ENCODE data around the gene TMEM61. TPM values are rescaled to one million over a fixed set of nuclear protein-coding genes. Genes with fewer than 3 reads are reported as not detected.
A peak's percentile ranks its signal among the peaks of the same experiment; 100 is the strongest.

Gene TMEM61
- polyA plus RNA-seq, 1 of the 3 experiments (the other 2 are of a cell fraction) = not detected

GRCh38 chr1:54987919-54988705 is 7.7 kb downstream of the TMEM61 start:
- H3K36me3 ChIP-seq (replicated peaks in 1 of 2; ENCODE audit: control insufficient read depth in 1 of 2, insufficient read depth in 2 of 2, low read length in 1 of 2) = no peaks in the 10 kb centered on the region
- peaks cover 0 to 11% of the 10 kb centered on the region in 2 experiments; a peak in 1 of 4 replicates for H3K4me1 ChIP-seq (ENCODE audit: control insufficient read depth in 1 of 2, insufficient read depth in 2 of 2, low read depth in 1 of 2, low read length in 1 of 2)
- no peak overlapping the region for H3K4me2 ChIP-seq
- no peaks in the 10 kb centered on the region for H4K20me1 ChIP-seq (ENCODE audit: insufficient read depth)
- no peaks in the 10 kb centered on the region for H3K9me2 ChIP-seq
- H3K27ac ChIP-seq (ENCODE audit: low read depth in 2 of 2, low read length in 1 of 2) = no peak overlapping the region; a peak in 1 of 4 replicates
- H3K9ac ChIP-seq = no peak overlapping the region
- CTCF ChIA-PET = interaction anchor here (0.8 to 11.0 kb wide), 7 partner anchors 9 to 44 kb away, joined by 3 to 123 read pairs (median 6); partner anchors contain the start of gene BSND
- H3K27me3 ChIP-seq (ENCODE audit: insufficient read depth) = no peaks in the 10 kb centered on the region; the same call in 1 of the 2 replicates
- WGBS (ENCODE audit: low lambda C conversion rate) = 78% methylated on average over 3 of the region's 8 CpGs
- POLR2A ChIA-PET = interaction anchor here (1.0 kb wide), 1 partner anchor 8 kb away, joined by 3 read pairs; no protein-coding TSS in a partner anchor
- H3K9me3 ChIP-seq = no peaks in the 10 kb centered on the region
- TF ChIP-seq SIN3A (IDR thresholded peaks at IDR 0.05; ENCODE audit: borderline replicate concordance, low read depth, low read length) (no peak), SMC3 (IDR thresholded peaks at IDR 0.05; ENCODE audit: low read depth, low read length) (no peak), RFX5 (IDR thresholded peaks at IDR 0.05; ENCODE audit: low read length) (no peak), MEF2A (IDR thresholded peaks at IDR 0.05; ENCODE audit: borderline replicate concordance, low read depth) (no peak)
- TF ChIP-seq, protein P1, sequence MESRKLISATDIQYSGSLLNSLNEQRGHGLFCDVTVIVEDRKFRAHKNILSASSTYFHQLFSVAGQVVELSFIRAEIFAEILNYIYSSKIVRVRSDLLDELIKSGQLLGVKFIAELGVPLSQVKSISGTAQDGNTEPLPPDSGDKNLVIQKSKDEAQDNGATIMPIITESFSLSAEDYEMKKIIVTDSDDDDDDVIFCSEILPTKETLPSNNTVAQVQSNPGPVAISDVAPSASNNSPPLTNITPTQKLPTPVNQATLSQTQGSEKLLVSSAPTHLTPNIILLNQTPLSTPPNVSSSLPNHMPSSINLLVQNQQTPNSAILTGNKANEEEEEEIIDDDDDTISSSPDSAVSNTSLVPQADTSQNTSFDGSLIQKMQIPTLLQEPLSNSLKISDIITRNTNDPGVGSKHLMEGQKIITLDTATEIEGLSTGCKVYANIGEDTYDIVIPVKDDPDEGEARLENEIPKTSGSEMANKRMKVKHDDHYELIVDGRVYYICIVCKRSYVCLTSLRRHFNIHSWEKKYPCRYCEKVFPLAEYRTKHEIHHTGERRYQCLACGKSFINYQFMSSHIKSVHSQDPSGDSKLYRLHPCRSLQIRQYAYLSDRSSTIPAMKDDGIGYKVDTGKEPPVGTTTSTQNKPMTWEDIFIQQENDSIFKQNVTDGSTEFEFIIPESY (IDR thresholded peaks at IDR 0.05; ENCODE audit: borderline replicate concordance, low read depth) = no peak
- H3K79me2 ChIP-seq (ENCODE audit: insufficient read depth) = no peaks in the 10 kb centered on the region
- no peak overlapping the region for H2AFZ ChIP-seq (ENCODE audit: low read depth)
- peak; percentile 84 for DNase-seq
- no peak overlapping the region for H3K4me3 ChIP-seq (ENCODE audit: low read depth in 2 of 2, low read length in 1 of 2)
- H3F3A ChIP-seq (replicated peaks; ENCODE audit: insufficient read depth) = no peaks in the 10 kb centered on the region

DNA sequence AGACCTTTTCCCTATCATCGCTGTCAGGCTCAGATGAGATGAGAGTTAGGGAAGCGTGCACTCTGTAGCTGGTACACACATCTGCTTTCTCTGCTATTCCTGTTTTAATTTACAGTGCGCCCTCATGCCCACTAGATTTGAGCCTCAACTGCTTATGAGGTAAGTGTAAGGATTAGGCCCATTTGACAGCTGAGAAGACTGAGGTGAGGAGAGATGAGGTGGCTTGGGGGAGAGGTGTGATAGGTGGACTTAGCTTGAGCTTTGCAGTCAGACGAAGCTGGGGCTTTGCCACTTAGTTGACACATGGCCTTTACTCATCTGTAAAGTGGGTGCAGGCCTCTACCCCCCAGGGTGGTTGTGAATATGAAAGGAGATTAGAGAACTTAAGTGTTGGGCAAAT is 8.5 kb downstream of the TMEM61 start:
- 89% methylated on average over 4 of the region's 4 CpGs for WGBS (ENCODE audit: low lambda C conversion rate)
- ChIA-PET POLR2A (no interaction called here), CTCF (interaction anchor here (0.9 to 11.0 kb wide), 5 partner anchors 8 to 45 kb away, joined by 5 to 123 read pairs (median 56); partner anchors contain the start of gene BSND)
- H3K27me3 ChIP-seq (ENCODE audit: insufficient read depth) = no peaks in the 10 kb centered on the region
- H3K9ac ChIP-seq = no peak overlapping the region
- no peak overlapping the region for H3K4me2 ChIP-seq
- H3K27ac ChIP-seq (ENCODE audit: low read depth in 2 of 2, low read length in 1 of 2) = no peak overlapping the region
- no peaks in the 10 kb centered on the region for H3F3A ChIP-seq (replicated peaks; ENCODE audit: insufficient read depth)
- no peaks in the 10 kb centered on the region for H3K79me2 ChIP-seq (ENCODE audit: insufficient read depth)
- no peaks in the 10 kb centered on the region for H3K9me2 ChIP-seq
- DNase-seq = no peak
- peaks cover 0 to 11% of the 10 kb centered on the region in 2 experiments; a peak in 1 of 4 replicates for H3K4me1 ChIP-seq (ENCODE audit: control insufficient read depth in 1 of 2, insufficient read depth in 2 of 2, low read depth in 1 of 2, low read length in 1 of 2)
- no peak overlapping the region for H2AFZ ChIP-seq (ENCODE audit: low read depth)
- no peaks in the 10 kb centered on the region for H3K9me3 ChIP-seq
- H3K36me3 ChIP-seq (replicated peaks in 1 of 2; ENCODE audit: control insufficient read depth in 1 of 2, insufficient read depth in 2 of 2, low read length in 1 of 2) = no peaks in the 10 kb centered on the region
- no peaks in the 10 kb centered on the region for H4K20me1 ChIP-seq (ENCODE audit: insufficient read depth)
- no peak overlapping the region for H3K4me3 ChIP-seq (ENCODE audit: low read depth in 2 of 2, low read length in 1 of 2)
- TF ChIP-seq GATA2 (CRISPR knock-in tag; IDR thresholded peaks at IDR 0.05) = no peak
- no peak for TF ChIP-seq TEAD4 (IDR thresholded peaks at IDR 0.05; ENCODE audit: borderline replicate concordance, insufficient read depth)
- no peak for TF ChIP-seq RCOR1 (IDR thresholded peaks at IDR 0.05; ENCODE audit: low read length)
- TF ChIP-seq, protein P2, sequence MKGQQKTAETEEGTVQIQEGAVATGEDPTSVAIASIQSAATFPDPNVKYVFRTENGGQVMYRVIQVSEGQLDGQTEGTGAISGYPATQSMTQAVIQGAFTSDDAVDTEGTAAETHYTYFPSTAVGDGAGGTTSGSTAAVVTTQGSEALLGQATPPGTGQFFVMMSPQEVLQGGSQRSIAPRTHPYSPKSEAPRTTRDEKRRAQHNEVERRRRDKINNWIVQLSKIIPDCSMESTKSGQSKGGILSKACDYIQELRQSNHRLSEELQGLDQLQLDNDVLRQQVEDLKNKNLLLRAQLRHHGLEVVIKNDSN (IDR thresholded peaks at IDR 0.05; ENCODE audit: borderline replicate concordance, low read depth) = no peak
- no peak for TF ChIP-seq CHD2 (IDR thresholded peaks at IDR 0.05; ENCODE audit: low read length, partially characterized antibody)
- TF ChIP-seq REST (IDR thresholded peaks at IDR 0.05; ENCODE audit: low read depth, low read length) = no peak
- TF ChIP-seq CTCF (IDR thresholded peaks at IDR 0.05) = no peak
- TF ChIP-seq SMC3 (IDR thresholded peaks at IDR 0.05; ENCODE audit: low read depth, low read length) = no peak
- TF ChIP-seq POLR2AphosphoS5 (IDR thresholded peaks at IDR 0.05; ENCODE audit: low read depth, low read length) = no peak
- no peak for TF ChIP-seq ELF1 (IDR thresholded peaks at IDR 0.05)
- TF ChIP-seq TCF12 (IDR thresholded peaks at IDR 0.05) = no peak
- TF ChIP-seq, protein P3, sequence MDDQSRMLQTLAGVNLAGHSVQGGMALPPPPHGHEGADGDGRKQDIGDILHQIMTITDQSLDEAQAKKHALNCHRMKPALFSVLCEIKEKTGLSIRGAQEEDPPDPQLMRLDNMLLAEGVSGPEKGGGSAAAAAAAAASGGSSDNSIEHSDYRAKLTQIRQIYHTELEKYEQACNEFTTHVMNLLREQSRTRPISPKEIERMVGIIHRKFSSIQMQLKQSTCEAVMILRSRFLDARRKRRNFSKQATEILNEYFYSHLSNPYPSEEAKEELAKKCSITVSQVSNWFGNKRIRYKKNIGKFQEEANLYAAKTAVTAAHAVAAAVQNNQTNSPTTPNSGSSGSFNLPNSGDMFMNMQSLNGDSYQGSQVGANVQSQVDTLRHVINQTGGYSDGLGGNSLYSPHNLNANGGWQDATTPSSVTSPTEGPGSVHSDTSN (IDR thresholded peaks at IDR 0.05) = no peak
- no peak for TF ChIP-seq SIN3A (IDR thresholded peaks at IDR 0.05; ENCODE audit: borderline replicate concordance, low read depth, low read length)
- TF ChIP-seq RAD21 (IDR thresholded peaks at IDR 0.05; ENCODE audit: low read length) = no peak

All from SK-N-SH (cell line).